H1 (cell line): ENCODE data around the gene STAT1. TPM values are rescaled to one million over a fixed set of nuclear protein-coding genes. Genes with fewer than 3 reads are reported as not detected.

ENCODE experiments used
- CTCF ChIA-PET: fragments of 300-600 bp; sonication (Branson Sonifier 250); formaldehyde crosslinking; loops from one replicate; lab custom pipeline; 2021; ENCODE audit not compliant: partially characterized antibody; lab: Charles Lee
- POLR2A ChIA-PET: fragments of 300-600 bp; sonication (Branson Sonifier 250); formaldehyde crosslinking; loops from one replicate; lab custom pipeline; 2021; ENCODE audit warnings: inconsistent platforms; ENCODE audit not compliant: partially characterized antibody; lab: Charles Lee
- DNase-seq, 2 experiments: peaks; one replicate each; pipeline versions ENCODE4 v3.0.0 to v3.0.0-alpha.2; 2010 to 2022; ENCODE audit warnings: low spot score in 2 of 2, low read depth in 1 of 2, mixed read lengths in 1 of 2
- FAIRE-seq: peaks from 2 replicates; lab custom pipeline; 2011; peaks lifted over from hg19 to GRCh38; lab: Jason Lieb, UNC
- H2AFZ ChIP-seq: 2 replicates; pipeline ENCODE4 v1.8.1; 2012; ENCODE audit warnings: low read length, inconsistent platforms
- H2AK5ac ChIP-seq: 2 replicates; pipeline ENCODE4 v1.6.1; 2013; ENCODE audit warnings: low read depth, low read length
- H2BK120ac ChIP-seq: replicated peaks from 2 replicates; pipeline ENCODE3; 2013; ENCODE audit warnings: low read depth, low read length, inconsistent platforms
- H2BK12ac ChIP-seq: 2 replicates; pipeline ENCODE4 v1.6.1; 2013; ENCODE audit warnings: low read depth, low read length
- H2BK15ac ChIP-seq: 2 replicates; pipeline ENCODE4 v1.6.1; 2013; ENCODE audit warnings: low read length
- H2BK20ac ChIP-seq: 2 replicates; pipeline ENCODE4 v1.6.1; 2013; ENCODE audit warnings: low read length
- H2BK5ac ChIP-seq: 2 replicates; pipeline ENCODE4 v1.6.1; 2013; ENCODE audit warnings: low read depth, low read length
- H3K14ac ChIP-seq: 2 replicates; pipeline ENCODE4 v1.6.1; 2013; ENCODE audit warnings: inconsistent platforms; ENCODE audit not compliant: insufficient read length
- H3K18ac ChIP-seq: 2 replicates; pipeline ENCODE4 v1.6.1; 2013; ENCODE audit warnings: low read length; ENCODE audit errors: extremely low read depth
- H3K23ac ChIP-seq: 2 replicates; pipeline ENCODE4 v1.6.1; 2013; ENCODE audit warnings: inconsistent platforms; ENCODE audit not compliant: insufficient read length
- H3K23me2 ChIP-seq: 2 replicates; pipeline ENCODE4 v1.6.1; 2013; ENCODE audit warnings: low read depth, low read length
- H3K27ac ChIP-seq: 2 replicates; pipeline ENCODE4 v1.6.1; 2011; ENCODE audit warnings: low read depth, low read length, inconsistent platforms
- H3K27me3 ChIP-seq, 4 experiments: replicated peaks in 1 of 4; 1 replicate in 1 of 4; 2 replicates in 3 of 4; pipeline versions ENCODE4 v1.6.1 to v1.8.1; 2011 to 2013; ENCODE audit warnings: low read length in 3 of 4, mild to moderate bottlenecking in 3 of 4, inconsistent platforms in 2 of 4, mixed read lengths in 2 of 4, moderate library complexity in 1 of 4; ENCODE audit not compliant: control insufficient read depth in 3 of 4, insufficient read depth in 3 of 4; ENCODE audit errors: extremely low read depth in 1 of 4
- H3K36me3 ChIP-seq, 4 experiments: 2 replicates each; pipeline versions ENCODE4 v1.6.1 to v1.8.1; 2011 to 2013; ENCODE audit warnings: mild to moderate bottlenecking in 4 of 4, low read length in 3 of 4, moderate library complexity in 2 of 4, control low read depth in 1 of 4, inconsistent platforms in 1 of 4; ENCODE audit not compliant: insufficient read depth in 4 of 4, control insufficient read depth in 2 of 4
- H3K4ac ChIP-seq: replicated peaks from 2 replicates; pipeline ENCODE3; 2013; ENCODE audit warnings: low read length, low read depth, mixed read lengths, inconsistent platforms; ENCODE audit not compliant: insufficient read length
- H3K4me1 ChIP-seq, 4 experiments: replicated peaks in 1 of 4; 1 replicate in 1 of 4; 2 replicates in 3 of 4; pipeline versions ENCODE4 v1.6.1 to v1.8.1; 2011 to 2013; ENCODE audit warnings: low read length in 3 of 4, inconsistent platforms in 2 of 4, mixed read lengths in 1 of 4; ENCODE audit not compliant: insufficient read depth in 4 of 4, control insufficient read depth in 3 of 4
- H3K4me2 ChIP-seq, 2 experiments: 2 replicates each; pipeline versions ENCODE4 v1.6.1 to v1.8.1; 2011 to 2013; ENCODE audit warnings: low read depth in 2 of 2, low read length in 2 of 2, control low read depth in 1 of 2, inconsistent platforms in 1 of 2, mild to moderate bottlenecking in 1 of 2; ENCODE audit not compliant: insufficient read depth in 1 of 2
- H3K4me3 ChIP-seq, 4 experiments: fragments of 200-600, 300-600 bp in 1 of 4; sonication (generic), shearing (Covaris generic), sonication (Bioruptor Twin) in 1 of 4; 2 replicates each; pipeline versions ENCODE4 v1.5.1 to v1.8.1; 2011 to 2016; ENCODE audit warnings: low read length in 4 of 4, low read depth in 3 of 4, control low read depth in 2 of 4, inconsistent platforms in 2 of 4, mild to moderate bottlenecking in 2 of 4, mixed read lengths in 1 of 4, moderate library complexity in 1 of 4; ENCODE audit not compliant: insufficient read depth in 2 of 4; ENCODE audit errors: extremely low read depth in 1 of 4
- H3K56ac ChIP-seq: replicated peaks from 2 replicates; pipeline ENCODE3; 2013; ENCODE audit warnings: low read depth, mild to moderate bottlenecking, mixed read lengths, low read length, inconsistent platforms; ENCODE audit not compliant: insufficient read length
- H3K79me1 ChIP-seq: 2 replicates; pipeline ENCODE4 v1.6.1; 2013; ENCODE audit warnings: low read depth, low read length, control low read depth
- H3K79me2 ChIP-seq, 2 experiments: 2 replicates each; pipeline versions ENCODE4 v1.6.1 to v1.8.1; 2012 to 2013; ENCODE audit warnings: low read length in 2 of 2, mild to moderate bottlenecking in 2 of 2, inconsistent platforms in 1 of 2; ENCODE audit not compliant: insufficient read depth in 2 of 2, control insufficient read depth in 1 of 2
- H3K9ac ChIP-seq, 4 experiments: replicated peaks in 1 of 4; 1 replicate in 1 of 4; 2 replicates in 3 of 4; pipeline versions ENCODE4 v1.6.1 to v1.8.1; 2011 to 2013; ENCODE audit warnings: low read depth in 3 of 4, low read length in 3 of 4, control low read depth in 2 of 4, mild to moderate bottlenecking in 2 of 4, moderate library complexity in 2 of 4, inconsistent platforms in 1 of 4; ENCODE audit errors: extremely low read depth in 1 of 4
- H3K9me3 ChIP-seq, 2 experiments: 2 replicates each; pipeline versions ENCODE4 v1.6.1 to v1.8.1; 2012 to 2013; ENCODE audit warnings: mild to moderate bottlenecking in 2 of 2, moderate library complexity in 2 of 2, control low read depth in 1 of 2, inconsistent platforms in 1 of 2, low read depth in 1 of 2, low read length in 1 of 2, mixed read lengths in 1 of 2; ENCODE audit not compliant: insufficient read depth in 2 of 2
- H4K20me1 ChIP-seq, 2 experiments: replicated peaks in 1 of 2; 2 replicates each; pipeline versions ENCODE3 to v1.8.1; 2011 to 2013; ENCODE audit warnings: inconsistent platforms in 2 of 2, low read length in 2 of 2, mild to moderate bottlenecking in 1 of 2; ENCODE audit not compliant: insufficient read depth in 2 of 2, control insufficient read depth in 1 of 2
- H4K5ac ChIP-seq: 2 replicates; pipeline ENCODE4 v1.6.1; 2013; ENCODE audit warnings: low read length, low read depth, mixed read lengths, inconsistent platforms; ENCODE audit not compliant: insufficient read length
- H4K8ac ChIP-seq: 2 replicates; pipeline ENCODE4 v1.8.0; 2013; ENCODE audit warnings: mild to moderate bottlenecking, moderate library complexity, low read length, inconsistent platforms; ENCODE audit not compliant: insufficient read depth; ENCODE audit errors: extremely low read depth
- H4K91ac ChIP-seq: replicated peaks from 2 replicates; pipeline ENCODE3; 2013; ENCODE audit warnings: low read length, mixed read lengths, inconsistent platforms; ENCODE audit not compliant: insufficient read length
- CBX5 ChIP-seq: fragments of 300-800, 300-1000 bp; sonication (generic); IDR thresholded peaks from 2 replicates; pipeline ENCODE4 v1.7.1; 2016; ENCODE audit warnings: antibody characterized with exemption, low read length, low read depth
- CEBPB ChIP-seq: IDR thresholded peaks from 2 replicates; pipeline ENCODE4 v1.6.1; 2012; ENCODE audit warnings: low read depth, low read length
- CHD1 ChIP-seq: IDR thresholded peaks from 2 replicates; pipeline ENCODE4 v1.6.1; 2012; ENCODE audit warnings: low read depth, low read length, improper control_type of control experiment
- CTBP2 ChIP-seq: IDR thresholded peaks from 2 replicates; pipeline ENCODE4 v1.7.0; 2011; ENCODE audit warnings: borderline replicate concordance, mild to moderate bottlenecking, moderate library complexity, mixed read lengths, low read length; ENCODE audit not compliant: insufficient read depth, insufficient read length
- POLR2AphosphoS5 ChIP-seq: IDR thresholded peaks from 2 replicates; pipeline ENCODE4 v1.6.1; 2011; ENCODE audit warnings: low read depth, low read length
- TAF1 ChIP-seq: IDR thresholded peaks from 2 replicates; pipeline ENCODE4 v1.6.1; 2011; ENCODE audit warnings: mild to moderate bottlenecking, low read depth, low read length
- TAF7 ChIP-seq: optimal IDR thresholded peaks from 2 replicates; pipeline ENCODE3; 2011; ENCODE audit warnings: low read depth, mild to moderate bottlenecking, inconsistent platforms, low read length, moderate library complexity, borderline replicate concordance
- TBP ChIP-seq: IDR thresholded peaks from 2 replicates; pipeline ENCODE4 v1.6.1; 2011; ENCODE audit warnings: low read depth, low read length, improper control_type of control experiment
- WGBS, 2 experiments: shearing (Covaris generic) in 1 of 2; methylation state at CpG; one replicate each; pipeline versions ENCODE4 v1.1.6 to v1.1.7; 2013 to 2015; ENCODE audit warnings: low lambda C conversion rate in 2 of 2, mixed read lengths in 2 of 2, inconsistent platforms in 1 of 2, low coverage in 1 of 2, missing lambda C conversion rate in 1 of 2; ENCODE audit not compliant: insufficient replicate concordance in 2 of 2, insufficient coverage in 1 of 2, insufficient read length in 1 of 2; ENCODE audit errors: extremely low coverage in 1 of 2, missing lambda C conversion rate in 1 of 2; 5-methylcytosine and 5-hydroxymethylcytosine counted together
- polyA plus RNA-seq, 7 experiments: library from polyadenylated mRNA; depleted of rRNA in 3 of 7; stranded (reverse) in 5 of 7; unstranded in 2 of 7; fragments of >200 nt in 5 of 7; fragments of 200-250 nt in 2 of 7; gene quantifications; 1 replicate in 5 of 7; 2 replicates in 1 of 7; 4 replicates in 1 of 7; pipeline versions ENCODE4 v1.2.1 to v1.2.3, GENCODE V29; 2011 to 2013; ENCODE audit warnings: missing spikeins in 2 of 7, mixed read lengths in 2 of 7
- total RNA-seq: library from RNA; stranded (reverse); fragmentation: NEBNext Ultra II Directional; extraction: Animal tissue kit (Norgen Biotek cat#: 25700); gene quantifications from 2 replicates; pipeline ENCODE4 v1.2.1, GENCODE V29; 2021

Gene STAT1
- total and polyA plus RNA-seq, 2 of the 8 experiments (the other 6 are each of a cell fraction or from before 2014, with no cell fraction given): 20.3 to 43.0 TPM

DNA sequence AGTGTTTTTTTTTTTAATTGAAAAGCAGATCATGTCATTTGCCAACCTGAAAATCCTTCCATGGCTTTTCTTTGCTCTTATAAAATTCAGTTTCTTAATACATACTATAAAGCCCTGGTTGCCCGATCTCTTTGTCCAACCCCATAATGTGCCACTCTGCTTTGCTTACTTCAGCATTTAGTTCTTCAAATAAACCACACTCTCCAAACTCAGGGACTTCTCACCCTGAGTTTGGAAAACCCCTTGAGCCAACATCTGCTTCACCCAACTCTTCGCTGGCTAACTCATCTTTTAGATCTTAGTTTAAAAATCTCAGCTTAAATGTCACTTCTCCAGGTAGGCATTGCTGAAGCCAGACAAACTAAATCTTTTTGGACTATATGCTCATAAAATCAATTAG lies 1.3 kb upstream of the STAT1 start:
- Histone ChIP-seq H3K79me2 (peaks cover 3 to 19% of the 10 kb centered on the region in 2 experiments; a peak in 2 of 4 replicates), H3K23me2 (peaks cover 12% of the 10 kb centered on the region), H3K27ac (no peak overlapping the region), H3K36me3 (peaks cover 0 to 2% (median under 1%) of the 10 kb centered on the region in 4 experiments; a peak in 1 of 8 replicates), H2BK120ac (no peak overlapping the region), H2BK15ac (no peak overlapping the region), H3K4me1 (peaks cover 0 to 6% (median 1%) of the 10 kb centered on the region in 4 experiments; a peak in 3 of 7 replicates)
- DNase-seq: no peak
- TF ChIP-seq TAF1 (no peak), POLR2AphosphoS5 (no peak), CTBP2 (no peak), TAF7 (no peak), TBP (no peak), CBX5 (no peak), CHD1 (no peak), CEBPB (no peak)
- TF ChIP-seq, all 59 proteins: peak for 0
- FAIRE-seq: no peak
- no peaks in the 10 kb centered on the region for H3K9me3 ChIP-seq
- H2BK5ac ChIP-seq: no peak overlapping the region
- H3K14ac ChIP-seq: no peak overlapping the region
- H3K23ac ChIP-seq: no peak overlapping the region
- no peak overlapping the region for H3K56ac ChIP-seq
- H3K4me2 ChIP-seq: peak overlapping the region in 1 of 2 experiments; percentile 99; a peak in 1 of 4 replicates
- peaks cover 0 to 4% of the 10 kb centered on the region in 2 experiments for H4K20me1 ChIP-seq
- no peak overlapping the region for H3K4ac ChIP-seq
- no peak overlapping the region for H2AK5ac ChIP-seq
- no peak overlapping the region for H4K5ac ChIP-seq
- no peak overlapping the region for H2BK20ac ChIP-seq
- no peak overlapping the region for H3K4me3 ChIP-seq
- ChIA-PET POLR2A (interaction anchor here (1.4 kb wide), 1 partner anchor 9 kb away, joined by 10 read pairs; no protein-coding TSS in a partner anchor), CTCF (interaction anchor here (1.2 to 3.0 kb wide), 3 partner anchors 11 to 14 kb away, joined by 3 to 15 read pairs (median 4); no protein-coding TSS in a partner anchor)
- H3K9ac ChIP-seq: no peak overlapping the region
- H3K27me3 ChIP-seq: peaks cover 0 to 13% (median 6%) of the 10 kb centered on the region in 4 experiments; a peak in 4 of 7 replicates
- no peak overlapping the region for H3K18ac ChIP-seq
- H2AFZ ChIP-seq: no peak overlapping the region
- H4K91ac ChIP-seq: no peak overlapping the region
- H2BK12ac ChIP-seq: no peak overlapping the region
- 89% methylated on average over 2 of the region's 2 CpGs; no CpG with 5 or more reads in 1 of the 2 experiments for WGBS, 2 experiments
- H3K79me1 ChIP-seq: no peaks in the 10 kb centered on the region
- H4K8ac ChIP-seq: no peak overlapping the region
